K562 (cell line): ENCODE results near the gene ATXN1. TPM values are rescaled to one million over a fixed set of nuclear protein-coding genes. Genes with fewer than 3 reads are reported as not detected.

Experiments used
- ATAC-seq: fragments of 200-7000 bp; cut with Tn5 transposase; 3 replicates; pipeline ENCODE4 v1.9.1; 2020; ENCODE audit warnings: moderate library complexity
- BruUV-seq: library from RNA; stranded (reverse); fragments of 400-500 nt; replicated peaks from 2 replicates; lab custom pipeline; 2021; lab: Mats Ljungman, UMichigan
- CTCF ChIA-PET: fragments of 300-600 bp; formaldehyde crosslinking; extraction: SDS; loops from one replicate; lab custom pipeline; 2021; ENCODE audit warnings: low intra/inter-chr PET ratio; lab: Yijun Ruan, JAX
- POLR2A ChIA-PET: fragments of 300-600, 350-650 bp; sonication (Branson Sonifier 250); formaldehyde crosslinking; extraction: SDS; loops from one replicate; lab custom pipeline; 2021; ENCODE audit warnings: antibody characterized with exemption, inconsistent platforms; lab: Yijun Ruan, JAX
- DNase-seq, 4 experiments: peaks; one replicate each; pipeline versions ENCODE4 v3.0.0 to v3.0.0-alpha.2; 2011 to 2018; ENCODE audit warnings: low spot score in 3 of 4, mixed read lengths in 3 of 4; ENCODE audit errors: extremely low read depth in 1 of 4
- FAIRE-seq: peaks from 2 replicates; lab custom pipeline; 2011; peaks lifted over from hg19 to GRCh38; lab: Jason Lieb, UNC
- H2AFZ ChIP-seq: 2 replicates; pipeline ENCODE4 v1.6.0; 2011; ENCODE audit warnings: low read depth, low read length, control low read depth, inconsistent platforms
- H3K27ac ChIP-seq: fragments of 200-600 bp; 3 replicates; pipeline ENCODE4 v1.8.0; 2011; ENCODE audit warnings: low read depth, mild to moderate bottlenecking, control low read depth, inconsistent platforms, low read length, moderate library complexity, mixed read lengths; ENCODE audit errors: extremely low read depth
- H3K27me3 ChIP-seq, 2 experiments: fragments of 300-600 bp in 1 of 2; 2 replicates in 1 of 2; 3 replicates in 1 of 2; pipeline versions ENCODE4 v1.6.0 to v1.8.0; 2011; ENCODE audit warnings: inconsistent platforms in 2 of 2, low read length in 2 of 2, mild to moderate bottlenecking in 1 of 2, mixed read lengths in 1 of 2, moderate library complexity in 1 of 2; ENCODE audit not compliant: control insufficient read depth in 2 of 2, insufficient read depth in 2 of 2
- H3K36me3 ChIP-seq: fragments of 300-600 bp; 3 replicates; pipeline ENCODE4 v1.8.0; 2011; ENCODE audit warnings: mild to moderate bottlenecking, low read length, inconsistent platforms; ENCODE audit not compliant: control insufficient read depth, insufficient read depth
- H3K4me1 ChIP-seq, 2 experiments: fragments of 200-600 bp in 1 of 2; replicated peaks in 1 of 2; 2 replicates in 1 of 2; 3 replicates in 1 of 2; pipeline versions ENCODE4 v1.5.1 to v1.8.0; 2011; ENCODE audit warnings: inconsistent platforms in 2 of 2, low read length in 2 of 2, mild to moderate bottlenecking in 1 of 2, mixed read lengths in 1 of 2, moderate library complexity in 1 of 2; ENCODE audit not compliant: control insufficient read depth in 2 of 2, insufficient read depth in 2 of 2
- H3K4me2 ChIP-seq: 2 replicates; pipeline ENCODE4 v1.6.1; 2011; ENCODE audit warnings: low read length, control low read depth, inconsistent platforms, mixed read lengths; ENCODE audit not compliant: insufficient read depth
- H3K4me3 ChIP-seq: fragments of 200-600 bp; sonication (generic), shearing (Covaris generic); 2 replicates; pipeline ENCODE4 v1.5.1; 2016; ENCODE audit warnings: control low read depth, inconsistent platforms
- H3K79me2 ChIP-seq: fragments of 200-600 bp; 3 replicates; pipeline ENCODE4 v1.8.0; 2011; ENCODE audit warnings: low read length, inconsistent platforms; ENCODE audit not compliant: control insufficient read depth, insufficient read depth
- H3K9ac ChIP-seq, 2 experiments: 2 replicates each; pipeline versions ENCODE4 v1.6.0 to v1.6.1; 2011; ENCODE audit warnings: low read depth in 2 of 2, low read length in 2 of 2, control low read depth in 1 of 2, inconsistent platforms in 1 of 2, mild to moderate bottlenecking in 1 of 2, mixed read lengths in 1 of 2; ENCODE audit not compliant: insufficient read depth in 1 of 2
- H3K9me1 ChIP-seq: one replicate; pipeline ENCODE4 v1.6.0; 2011; ENCODE audit warnings: inconsistent platforms, mild to moderate bottlenecking, low read length, moderate library complexity; ENCODE audit not compliant: control insufficient read depth, insufficient read depth
- H3K9me3 ChIP-seq: replicated peaks from 2 replicates; pipeline ENCODE4 v1.5.1; 2011; ENCODE audit warnings: low read depth, low read length, inconsistent platforms; ENCODE audit not compliant: control insufficient read depth, insufficient read depth
- H4K20me1 ChIP-seq: replicated peaks from 2 replicates; pipeline ENCODE4 v1.6.1; 2011; ENCODE audit warnings: low read length, inconsistent platforms, mixed read lengths; ENCODE audit not compliant: control insufficient read depth, insufficient read depth
- EWSR1 ChIP-seq: fragments of 450-650 bp; IDR thresholded peaks from 2 replicates; pipeline ENCODE4 v1.6.1; 2018; ENCODE audit warnings: borderline replicate concordance, mild to moderate bottlenecking, low read depth, moderate library complexity; ENCODE audit not compliant: partially characterized antibody
- POLR3A ChIP-seq: IDR thresholded peaks from 2 replicates; pipeline ENCODE4 v1.6.1; 2011; ENCODE audit warnings: borderline replicate concordance, mild to moderate bottlenecking, moderate library complexity; ENCODE audit not compliant: insufficient read length, insufficient read depth; ENCODE audit errors: extremely low read depth
- PRMT5 ChIP-seq: sonication (generic); formaldehyde crosslinking; IDR thresholded peaks from 2 replicates; pipeline ENCODE4 v1.5.0; 2020; ENCODE audit warnings: missing genetic modification reagents
- SETDB1 ChIP-seq: IDR thresholded peaks from one replicate; pipeline ENCODE4 v1.6.1; 2012; ENCODE audit warnings: low read length, control low read depth, inconsistent platforms
- TBL1XR1 ChIP-seq, 2 experiments: IDR thresholded peaks; 2 replicates each; pipeline ENCODE4 v1.6.1; 2012; ENCODE audit warnings: improper control_type of control experiment in 2 of 2, low read length in 2 of 2, mild to moderate bottlenecking in 1 of 2
- TCFL5 ChIP-seq: fragments of 250-450 bp; sonication (Bioruptor Pico); conservative IDR thresholded peaks from 2 replicates; pipeline ENCODE4 v1.6.1; 2021; ENCODE audit warnings: mild to moderate bottlenecking, moderate library complexity, matching md5 sums
- TEAD4 ChIP-seq, 2 experiments: sonication (generic) in 1 of 2; formaldehyde crosslinking in 1 of 2; IDR thresholded peaks; 2 replicates each; pipeline versions ENCODE4 v1.6.1 to v1.8.0; 2012 to 2022; ENCODE audit warnings: borderline replicate concordance in 1 of 2, inconsistent platforms in 1 of 2, low read length in 1 of 2, mild to moderate bottlenecking in 1 of 2, missing genetic modification reagents in 1 of 2
- ZNF133 ChIP-seq: fragments of 250-450 bp; sonication (Bioruptor Pico); IDR thresholded peaks from 2 replicates; pipeline ENCODE4 v1.4.0; 2020; ENCODE audit warnings: mild to moderate bottlenecking
- WGBS: fragments of 100-300 bp; shearing (Covaris generic); methylation state at CpG from one replicate; pipeline ENCODE4 v1.1.6; 2016; ENCODE audit warnings: low coverage, mixed read lengths; ENCODE audit not compliant: insufficient coverage; ENCODE audit errors: missing lambda C conversion rate; 5-methylcytosine and 5-hydroxymethylcytosine counted together
- in situ Hi-C: fragments of 300-500 bp; cut with MboI; formaldehyde crosslinking; loops from 4 replicates; pipeline ENCODE4 v1.15.0; 2018; ENCODE audit warnings: inconsistent platforms, mixed read lengths
- intact Hi-C: fragments of 100-400 bp; cut with micrococcal nuclease; formaldehyde crosslinking; loops from 2 replicates; pipeline ENCODE4 v1.14.2; 2022
- polyA plus RNA-seq, 8 experiments: library from polyadenylated mRNA; depleted of rRNA in 4 of 8; stranded (reverse) in 5 of 8; unstranded in 3 of 8; fragments of >200 nt; fragmentation: Nextera tagmentation in 2 of 8; fragmentation: Illumina TruSeq in 1 of 8; extraction: Ambion mirVana in 2 of 8; extraction: Trizol in 1 of 8; gene quantifications; 2 replicates each; pipeline versions ENCODE4 v1.2.1 to v1.2.3, GENCODE V29; 2011 to 2014; ENCODE audit warnings: inconsistent platforms in 1 of 8, missing spikeins in 1 of 8
- total RNA-seq, 7 experiments: library from RNA; depleted of rRNA in 6 of 7; stranded (reverse); fragments of >200 nt in 6 of 7; fragmentation: Illumina TruSeq in 2 of 7; extraction: Trizol in 2 of 7; gene quantifications; 2 replicates each; pipeline versions ENCODE4 v1.2.1 to v1.2.3, GENCODE V29; 2011 to 2021; ENCODE audit warnings: low replicate concordance in 1 of 7
- TF ChIP-seq, protein P1 (sequence below): sonication (generic); formaldehyde crosslinking; IDR thresholded peaks from 2 replicates; pipeline ENCODE4 v1.5.0; 2020; ENCODE audit warnings: missing genetic modification reagents
- TF ChIP-seq, protein P2 (sequence below): fragments of 450-650 bp; IDR thresholded peaks from 2 replicates; pipeline ENCODE4 v1.6.1; 2018; ENCODE audit warnings: mild to moderate bottlenecking, low read depth; ENCODE audit not compliant: partially characterized antibody
- TF ChIP-seq, protein P3 (sequence below), 3 experiments: fragments of 200-800 bp in 1 of 3; fragments of 250-450 bp in 1 of 3; fragments of 450-650 bp in 1 of 3; sonication (Bioruptor Pico) in 1 of 3; sonication (Bioruptor generic) in 1 of 3; formaldehyde crosslinking in 1 of 3; IDR thresholded peaks; 2 replicates each; pipeline versions ENCODE4 v1.6.1 to v1.8.0; 2016 to 2022; ENCODE audit warnings: mild to moderate bottlenecking in 2 of 3, missing genetic modification characterization in 2 of 3, missing compliant biosample characterization in 1 of 3, moderate library complexity in 1 of 3
- TF ChIP-seq, protein P4 (sequence below), 2 experiments: fragments of 450-650 bp in 1 of 2; sonication (generic) in 1 of 2; formaldehyde crosslinking in 1 of 2; IDR thresholded peaks in 1 of 2; conservative IDR thresholded peaks in 1 of 2; 2 replicates each; pipeline versions ENCODE4 v1.6.1 to v1.8.1; 2016 to 2023; ENCODE audit warnings: mild to moderate bottlenecking in 2 of 2, moderate library complexity in 2 of 2, inconsistent platforms in 1 of 2, missing genetic modification reagents in 1 of 2

Gene ATXN1
- total and polyA plus RNA-seq, 9 of the 15 experiments (the other 6 are each of a cell fraction or from before 2014, with no cell fraction given), result under 0.01 to 1.2 (median 0.58) TPM

DNA sequence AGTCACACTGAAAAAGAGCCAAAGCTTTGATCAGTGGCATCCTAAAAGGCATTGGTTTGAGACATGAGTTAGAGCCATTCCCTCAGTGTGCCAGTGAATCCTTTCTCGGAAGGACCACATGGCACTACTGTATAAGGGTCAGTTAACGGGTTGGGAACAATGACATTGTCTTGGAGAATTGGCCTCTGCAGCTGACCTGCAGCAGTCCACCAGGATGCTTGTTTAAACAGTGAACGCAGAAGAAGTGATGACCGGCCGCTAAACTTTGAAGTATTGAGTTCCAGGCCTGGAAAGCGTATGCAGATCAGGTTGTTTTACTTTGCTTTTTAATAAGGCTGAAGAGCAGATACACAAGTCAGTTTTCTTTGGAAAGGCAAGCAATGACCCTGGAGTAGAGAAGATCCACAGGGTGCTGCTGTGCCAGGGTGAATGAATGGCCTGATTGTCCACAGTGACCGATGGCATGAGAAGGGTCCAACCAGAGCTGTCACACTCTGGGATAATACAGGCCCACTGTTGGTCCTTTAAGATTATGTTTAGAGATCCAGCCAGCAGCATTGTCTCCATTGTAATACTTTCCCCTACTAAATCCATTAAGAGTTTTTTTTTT lies 465.1 kb downstream of the ATXN1 start:
- POLR2A ChIA-PET, result interaction anchor here (1.9 kb wide), 1 partner anchor 9 kb away, joined by 5 read pairs; no protein-coding TSS in a partner anchor
- TF ChIP-seq TCFL5 (no peak), TBL1XR1 (IDR thresholded peaks at IDR 0.05; ENCODE audit: low read length in 2 of 2) (no peak), POLR3A (no peak), ZNF133 (CRISPR knock-in tag) (no peak), SETDB1 (no peak), PRMT5 (no peak), TEAD4 (IDR thresholded peaks at IDR 0.05; ENCODE audit: low read length) (no peak), TEAD4 (CRISPR knock-in tag; IDR thresholded peaks at IDR 0.05; ENCODE audit: borderline replicate concordance) (no peak), EWSR1 (no peak)
- TF ChIP-seq, protein P1, sequence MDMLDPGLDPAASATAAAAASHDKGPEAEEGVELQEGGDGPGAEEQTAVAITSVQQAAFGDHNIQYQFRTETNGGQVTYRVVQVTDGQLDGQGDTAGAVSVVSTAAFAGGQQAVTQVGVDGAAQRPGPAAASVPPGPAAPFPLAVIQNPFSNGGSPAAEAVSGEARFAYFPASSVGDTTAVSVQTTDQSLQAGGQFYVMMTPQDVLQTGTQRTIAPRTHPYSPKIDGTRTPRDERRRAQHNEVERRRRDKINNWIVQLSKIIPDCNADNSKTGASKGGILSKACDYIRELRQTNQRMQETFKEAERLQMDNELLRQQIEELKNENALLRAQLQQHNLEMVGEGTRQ (CRISPR knock-in tag), result no peak
- TF ChIP-seq, protein P2, sequence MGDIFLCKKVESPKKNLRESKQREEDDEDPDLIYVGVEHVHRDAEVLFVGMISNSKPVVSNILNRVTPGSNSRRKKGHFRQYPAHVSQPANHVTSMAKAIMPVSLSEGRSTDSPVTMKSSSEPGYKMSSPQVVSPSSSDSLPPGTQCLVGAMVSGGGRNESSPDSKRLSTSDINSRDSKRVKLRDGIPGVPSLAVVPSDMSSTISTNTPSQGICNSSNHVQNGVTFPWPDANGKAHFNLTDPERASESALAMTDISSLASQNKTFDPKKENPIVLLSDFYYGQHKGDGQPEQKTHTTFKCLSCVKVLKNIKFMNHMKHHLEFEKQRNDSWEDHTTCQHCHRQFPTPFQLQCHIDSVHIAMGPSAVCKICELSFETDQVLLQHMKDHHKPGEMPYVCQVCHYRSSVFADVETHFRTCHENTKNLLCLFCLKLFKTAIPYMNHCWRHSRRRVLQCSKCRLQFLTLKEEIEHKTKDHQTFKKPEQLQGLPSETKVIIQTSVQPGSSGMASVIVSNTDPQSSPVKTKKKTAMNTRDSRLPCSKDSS, result no peak
- TF ChIP-seq, protein P3, sequence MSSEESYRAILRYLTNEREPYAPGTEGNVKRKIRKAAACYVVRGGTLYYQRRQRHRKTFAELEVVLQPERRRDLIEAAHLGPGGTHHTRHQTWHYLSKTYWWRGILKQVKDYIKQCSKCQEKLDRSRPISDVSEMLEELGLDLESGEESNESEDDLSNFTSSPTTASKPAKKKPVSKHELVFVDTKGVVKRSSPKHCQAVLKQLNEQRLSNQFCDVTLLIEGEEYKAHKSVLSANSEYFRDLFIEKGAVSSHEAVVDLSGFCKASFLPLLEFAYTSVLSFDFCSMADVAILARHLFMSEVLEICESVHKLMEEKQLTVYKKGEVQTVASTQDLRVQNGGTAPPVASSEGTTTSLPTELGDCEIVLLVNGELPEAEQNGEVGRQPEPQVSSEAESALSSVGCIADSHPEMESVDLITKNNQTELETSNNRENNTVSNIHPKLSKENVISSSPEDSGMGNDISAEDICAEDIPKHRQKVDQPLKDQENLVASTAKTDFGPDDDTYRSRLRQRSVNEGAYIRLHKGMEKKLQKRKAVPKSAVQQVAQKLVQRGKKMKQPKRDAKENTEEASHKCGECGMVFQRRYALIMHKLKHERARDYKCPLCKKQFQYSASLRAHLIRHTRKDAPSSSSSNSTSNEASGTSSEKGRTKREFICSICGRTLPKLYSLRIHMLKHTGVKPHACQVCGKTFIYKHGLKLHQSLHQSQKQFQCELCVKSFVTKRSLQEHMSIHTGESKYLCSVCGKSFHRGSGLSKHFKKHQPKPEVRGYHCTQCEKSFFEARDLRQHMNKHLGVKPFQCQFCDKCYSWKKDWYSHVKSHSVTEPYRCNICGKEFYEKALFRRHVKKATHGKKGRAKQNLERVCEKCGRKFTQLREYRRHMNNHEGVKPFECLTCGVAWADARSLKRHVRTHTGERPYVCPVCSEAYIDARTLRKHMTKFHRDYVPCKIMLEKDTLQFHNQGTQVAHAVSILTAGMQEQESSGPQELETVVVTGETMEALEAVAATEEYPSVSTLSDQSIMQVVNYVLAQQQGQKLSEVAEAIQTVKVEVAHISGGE (CRISPR knock-in tag; IDR thresholded peaks at IDR 0.05), result no peak
- TF ChIP-seq, protein P4, sequence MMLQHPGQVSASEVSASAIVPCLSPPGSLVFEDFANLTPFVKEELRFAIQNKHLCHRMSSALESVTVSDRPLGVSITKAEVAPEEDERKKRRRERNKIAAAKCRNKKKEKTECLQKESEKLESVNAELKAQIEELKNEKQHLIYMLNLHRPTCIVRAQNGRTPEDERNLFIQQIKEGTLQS (IDR thresholded peaks at IDR 0.05), result no peak
- TF ChIP-seq, protein P4 (CRISPR knock-in tag; conservative IDR thresholded peaks at IDR 0.05), result no peak

More for the DNA sequence above, 465.1 kb downstream of the ATXN1 start:
- FAIRE-seq (no peak), DNase-seq (no peak), ATAC-seq (no peak)
- no peak overlapping the region for H2AFZ ChIP-seq
- no TSS peak for BruUV-seq
- no peak overlapping the region for H3K4me3 ChIP-seq
- no peaks in the 10 kb centered on the region for H3K9me1 ChIP-seq
- no peaks in the 10 kb centered on the region for H4K20me1 ChIP-seq
- H3K9ac ChIP-seq, result no peak overlapping the region
- H3K4me1 ChIP-seq, result peaks cover 0 to 8% of the 10 kb centered on the region in 2 experiments; a peak in 3 of 5 replicates
- no peak overlapping the region for H3K4me2 ChIP-seq
- intact Hi-C loops (no loop called here), in situ Hi-C loops (no loop called here)
- H3K27ac ChIP-seq, result no peak overlapping the region
- H3K9me3 ChIP-seq, result no peaks in the 10 kb centered on the region
- H3K36me3 ChIP-seq, result peaks cover 60% of the 10 kb centered on the region; the same call in 1 of the 3 replicates
- CTCF ChIA-PET, result no interaction called here
- no peaks in the 10 kb centered on the region for H3K79me2 ChIP-seq
- H3K27me3 ChIP-seq, result no peaks in the 10 kb centered on the region
- WGBS, result 86% methylated on average over 7 of the region's 7 CpGs
